GM18526 (cell line): Measurements from ENCODE around the gene IGFBPL1.

Source experiments
- POLR2A ChIP-seq: IDR thresholded peaks from 3 replicates; pipeline ENCODE4 v1.6.1; 2011; ENCODE audit not compliant: insufficient read length; ENCODE audit errors: extremely low read depth

IGFBPL1 gene

GRCh38 chr9:38436708-38437107 lies 12.5 kb upstream of the IGFBPL1 start:
- no peak for TF ChIP-seq POLR2A

- no peak for TF ChIP-seq POLR2A
These were observed 11.3 kb upstream of the IGFBPL1 start for GRCh38 chr9:38435521-38435920.

- TF ChIP-seq POLR2A = no peak
These were observed 10.6 kb upstream of the IGFBPL1 start for GRCh38 chr9:38434853-38435252.

GRCh38 chr9:38434365-38434764 lies 10.1 kb upstream of the IGFBPL1 start:
- TF ChIP-seq POLR2A = no peak

- no peak for TF ChIP-seq POLR2A
These were observed 8.8 kb upstream of the IGFBPL1 start for GRCh38 chr9:38432922-38433510.

GRCh38 chr9:38431116-38431515 lies 6.9 kb upstream of the IGFBPL1 start:
- no peak for TF ChIP-seq POLR2A

- no peak for TF ChIP-seq POLR2A
These were observed 3.8 kb upstream of the IGFBPL1 start for GRCh38 chr9:38428062-38428461.

- no peak for TF ChIP-seq POLR2A
These were observed 664 bp upstream of the IGFBPL1 start for GRCh38 chr9:38424918-38425317.

- TF ChIP-seq POLR2A = no peak
These were observed 831 bp downstream of the IGFBPL1 start for GRCh38 chr9:38423273-38423972.

- no peak for TF ChIP-seq POLR2A
These were observed 1.5 kb downstream of the IGFBPL1 start for GRCh38 chr9:38422555-38423260.

- no peak for TF ChIP-seq POLR2A
These were observed 2.6 kb downstream of the IGFBPL1 start for GRCh38 chr9:38421498-38422211.

GRCh38 chr9:38419181-38419580 lies 5.1 kb downstream of the IGFBPL1 start:
- TF ChIP-seq POLR2A = no peak

- no peak for TF ChIP-seq POLR2A
These were observed 5.9 kb downstream of the IGFBPL1 start for GRCh38 chr9:38418366-38418765.

- TF ChIP-seq POLR2A = no peak
These were observed 7.0 kb downstream of the IGFBPL1 start for GRCh38 chr9:38417003-38417945.

- no peak for TF ChIP-seq POLR2A
These were observed 7.8 kb downstream of the IGFBPL1 start for GRCh38 chr9:38416461-38416860.
